Measurements from ENCODE around the gene NPS. TPM values are rescaled to one million over a fixed set of nuclear protein-coding genes. Genes with fewer than 3 reads are reported as not detected.

NPS gene
- total RNA-seq, 1 donor: not detected

DNA sequence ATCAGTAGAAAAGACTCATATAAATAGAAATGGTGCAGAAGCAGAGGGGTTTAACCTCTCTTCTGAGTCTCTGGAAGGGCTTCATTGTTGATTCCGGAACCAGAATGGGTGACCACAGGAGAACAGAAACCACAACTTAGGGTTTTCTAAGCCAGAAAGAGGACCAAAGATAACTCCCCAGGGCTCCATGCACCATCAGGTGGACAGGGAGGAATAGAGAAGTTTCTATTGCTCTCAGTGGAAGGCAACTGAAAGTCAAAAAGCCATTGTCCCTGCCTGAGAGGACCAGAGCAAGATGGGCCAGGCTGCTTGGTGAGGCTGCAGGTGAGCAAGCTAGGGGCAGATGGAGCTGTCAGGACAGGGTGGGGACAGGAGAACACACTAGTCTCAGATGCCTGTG lies 14.6 kb upstream of the NPS start:
- DNase-seq (ENCODE audit: low read depth): no peak
- no peak overlapping the region for H3K4me3 ChIP-seq (ENCODE audit: low read depth, low read length)
- TF ChIP-seq, protein P1, sequence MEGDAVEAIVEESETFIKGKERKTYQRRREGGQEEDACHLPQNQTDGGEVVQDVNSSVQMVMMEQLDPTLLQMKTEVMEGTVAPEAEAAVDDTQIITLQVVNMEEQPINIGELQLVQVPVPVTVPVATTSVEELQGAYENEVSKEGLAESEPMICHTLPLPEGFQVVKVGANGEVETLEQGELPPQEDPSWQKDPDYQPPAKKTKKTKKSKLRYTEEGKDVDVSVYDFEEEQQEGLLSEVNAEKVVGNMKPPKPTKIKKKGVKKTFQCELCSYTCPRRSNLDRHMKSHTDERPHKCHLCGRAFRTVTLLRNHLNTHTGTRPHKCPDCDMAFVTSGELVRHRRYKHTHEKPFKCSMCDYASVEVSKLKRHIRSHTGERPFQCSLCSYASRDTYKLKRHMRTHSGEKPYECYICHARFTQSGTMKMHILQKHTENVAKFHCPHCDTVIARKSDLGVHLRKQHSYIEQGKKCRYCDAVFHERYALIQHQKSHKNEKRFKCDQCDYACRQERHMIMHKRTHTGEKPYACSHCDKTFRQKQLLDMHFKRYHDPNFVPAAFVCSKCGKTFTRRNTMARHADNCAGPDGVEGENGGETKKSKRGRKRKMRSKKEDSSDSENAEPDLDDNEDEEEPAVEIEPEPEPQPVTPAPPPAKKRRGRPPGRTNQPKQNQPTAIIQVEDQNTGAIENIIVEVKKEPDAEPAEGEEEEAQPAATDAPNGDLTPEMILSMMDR (IDR thresholded peaks at IDR 0.05; ENCODE audit: insufficient read depth, low read depth, low read length): no peak

DNA sequence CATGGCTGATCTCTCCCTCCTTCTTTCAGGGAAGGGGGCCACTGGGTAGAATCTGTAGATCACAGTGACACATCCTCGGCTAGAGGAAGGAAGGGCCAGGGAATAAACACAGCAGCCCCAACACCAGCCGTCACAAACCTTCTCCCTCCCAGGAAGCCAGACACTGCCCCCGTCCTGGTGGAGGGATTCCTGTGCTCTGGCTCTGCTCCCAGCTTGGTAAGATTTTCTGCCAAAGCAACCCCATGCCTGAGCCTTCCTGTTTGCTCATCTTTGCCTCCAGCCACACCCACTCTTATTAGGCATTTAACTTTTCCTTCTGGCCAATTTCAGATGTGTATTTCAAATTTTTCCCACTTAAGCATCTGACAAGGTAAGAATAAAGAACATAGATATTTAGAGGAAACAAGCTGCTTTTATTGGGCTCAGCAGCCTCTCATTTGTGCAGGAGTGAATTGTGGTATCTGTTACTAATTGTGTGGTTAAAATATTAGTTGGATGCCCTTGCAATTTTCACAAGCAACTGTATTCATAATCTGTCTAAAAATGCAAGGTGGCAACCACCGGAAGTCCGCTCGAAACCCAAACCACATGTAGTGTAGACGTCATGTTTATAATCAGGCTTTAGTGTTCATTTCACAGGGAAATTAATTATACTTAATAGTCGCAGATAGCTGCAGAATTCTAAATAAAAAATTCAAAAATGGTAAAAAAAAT lies 13.2 kb upstream of the NPS start:
- H3K4me3 ChIP-seq (ENCODE audit: low read depth, low read length): no peak overlapping the region
- TF ChIP-seq, protein P1 (IDR thresholded peaks at IDR 0.05; ENCODE audit: insufficient read depth, low read depth, low read length): no peak
- no peak for DNase-seq (ENCODE audit: low read depth)

DNA sequence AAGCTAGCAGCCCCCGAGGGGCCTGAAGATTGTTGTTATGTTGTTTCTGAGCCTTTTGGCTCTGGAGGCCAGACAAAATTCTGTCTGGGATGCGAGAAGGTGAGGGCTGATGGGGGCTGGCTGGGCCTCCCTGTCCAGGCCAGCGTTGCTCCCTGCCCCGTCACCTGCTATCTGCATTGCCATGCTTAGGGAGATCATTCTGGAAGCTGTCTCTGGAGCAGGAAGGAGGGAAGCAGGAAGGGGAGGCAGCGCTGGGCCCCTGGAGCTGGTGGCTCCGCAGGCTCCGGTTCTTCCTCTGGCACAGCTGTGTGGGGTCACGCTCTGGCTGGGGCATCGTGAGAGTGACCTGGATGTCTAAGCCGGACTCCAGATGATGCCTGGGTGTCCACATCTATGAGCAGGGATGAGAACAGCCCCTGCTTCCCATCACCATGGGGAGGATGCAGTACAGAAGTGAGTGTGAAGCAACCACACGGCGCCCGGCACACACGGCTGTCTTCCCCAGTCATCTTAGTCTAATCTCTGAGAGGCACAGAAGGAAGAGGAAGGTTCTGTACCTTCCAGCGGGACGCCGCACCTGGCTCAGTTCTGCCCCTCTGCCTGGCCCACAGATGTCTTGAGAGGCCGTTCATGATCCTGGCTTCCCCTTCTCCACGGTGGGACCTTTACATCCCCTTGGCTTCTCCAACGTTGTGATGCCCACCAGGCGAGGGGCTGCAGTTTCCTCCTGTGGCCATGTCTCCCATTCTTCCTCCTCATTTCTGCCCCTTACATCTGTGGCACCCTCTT lies 11.9 kb upstream of the NPS start:
- no peak for DNase-seq (ENCODE audit: low read depth)
- TF ChIP-seq, protein P1 (IDR thresholded peaks at IDR 0.05; ENCODE audit: insufficient read depth, low read depth, low read length): no peak
- H3K4me3 ChIP-seq (ENCODE audit: low read depth, low read length): no peak overlapping the region

DNA sequence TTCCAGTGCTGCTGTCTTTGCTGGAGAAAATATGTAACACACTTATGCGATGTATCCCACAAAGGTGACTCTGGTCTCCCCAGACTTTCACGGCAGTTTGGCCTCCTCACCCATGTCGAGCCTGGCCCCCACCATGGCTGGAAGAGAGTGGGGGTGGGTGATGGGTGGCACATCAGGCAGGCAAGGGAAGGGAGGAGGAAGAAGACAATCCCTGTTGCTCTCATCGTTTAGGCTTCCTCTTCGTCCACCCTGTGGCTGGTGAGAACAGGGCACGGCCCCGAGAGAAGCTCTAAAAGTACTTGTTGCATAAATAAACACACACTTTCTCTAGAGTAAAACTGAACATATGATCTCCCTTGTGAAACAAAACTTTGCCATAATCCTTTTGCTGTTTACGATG lies 11.2 kb upstream of the NPS start:
- no peak overlapping the region for H3K4me3 ChIP-seq (ENCODE audit: low read depth, low read length)
- no peak for DNase-seq (ENCODE audit: low read depth)
- TF ChIP-seq, protein P1 (IDR thresholded peaks at IDR 0.05; ENCODE audit: insufficient read depth, low read depth, low read length): no peak

DNA sequence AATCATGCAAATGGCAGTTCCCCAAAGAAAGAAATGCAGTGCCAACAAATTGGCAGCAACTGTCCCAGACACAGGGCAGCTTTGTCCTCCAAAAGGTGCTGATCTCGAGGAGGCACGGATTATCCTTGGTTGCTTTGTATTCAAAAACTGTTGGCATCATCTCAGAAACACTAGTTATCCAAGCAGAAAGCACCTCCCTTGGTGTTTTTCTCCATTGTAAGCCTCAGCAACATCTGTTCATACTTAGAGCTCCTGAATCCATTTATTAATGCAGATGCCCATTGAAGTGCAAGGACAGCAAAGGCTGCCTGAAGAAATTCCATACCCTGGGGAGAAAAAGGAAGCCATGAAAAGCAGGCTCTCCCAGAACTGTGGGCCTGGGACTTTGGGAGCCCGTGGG lies 1.1 kb upstream of the NPS start:
- DNase-seq (ENCODE audit: low read depth): no peak
- TF ChIP-seq, protein P1 (IDR thresholded peaks at IDR 0.05; ENCODE audit: insufficient read depth, low read depth, low read length): no peak

DNA sequence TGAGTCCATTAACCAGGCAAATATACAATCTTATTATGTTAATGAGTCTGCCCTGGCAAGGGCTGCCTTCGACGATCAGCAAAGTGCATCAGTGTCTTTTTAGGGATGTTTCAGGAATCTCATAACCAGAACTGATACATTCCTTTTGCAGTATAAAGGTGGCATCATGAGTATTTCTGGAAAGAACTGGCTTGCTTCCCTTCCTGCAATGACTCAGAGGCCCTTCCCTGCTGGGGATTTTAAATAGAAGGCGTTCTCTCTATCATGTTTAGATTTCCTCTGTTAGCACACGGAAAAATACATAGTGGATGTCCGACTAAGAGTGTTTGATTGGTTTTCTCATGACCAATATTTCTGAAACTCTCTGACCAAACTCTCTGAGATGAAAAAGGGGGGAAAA lies 1.8 kb downstream of the NPS start:
- no peak for DNase-seq (ENCODE audit: low read depth)
- TF ChIP-seq, protein P1 (IDR thresholded peaks at IDR 0.05; ENCODE audit: insufficient read depth, low read depth, low read length): no peak

More for the DNA sequence above, 1.1 kb upstream of the NPS start:
- no peak overlapping the region for H3K4me3 ChIP-seq (ENCODE audit: low read depth, low read length)

More for the DNA sequence above, 1.8 kb downstream of the NPS start:
- no peak overlapping the region for H3K4me3 ChIP-seq (ENCODE audit: low read depth, low read length)
